Amniotic epithelial cell (primary cell): ENCODE measurements around the gene ACOT7.

ENCODE experiments used
- DNase-seq: peaks from one replicate; pipeline ENCODE4 v3.0.0-alpha.2; 2010; ENCODE audit warnings: low read depth

Gene ACOT7

GRCh38 chr1:6360517-6361070 lies 33.0 kb downstream of the ACOT7 start:
- DNase-seq, result no peak

- no peak for DNase-seq
These were observed 33.5 kb downstream of the ACOT7 start for GRCh38 chr1:6360117-6360496.

- peak; percentile 85 for DNase-seq
These were observed 34.1 kb downstream of the ACOT7 start for GRCh38 chr1:6359216-6360116.

GRCh38 chr1:6358757-6359201 lies 34.8 kb downstream of the ACOT7 start:
- DNase-seq, result peak; percentile 63

- DNase-seq, result peak; percentile 70
These were observed 35.4 kb downstream of the ACOT7 start for GRCh38 chr1:6358144-6358624.

GRCh38 chr1:6357243-6357936 lies 36.2 kb downstream of the ACOT7 start:
- no peak for DNase-seq

- no peak for DNase-seq
These were observed 37.9 kb downstream of the ACOT7 start for GRCh38 chr1:6355621-6356020.

GRCh38 chr1:6354659-6355317 lies 38.8 kb downstream of the ACOT7 start:
- DNase-seq, result no peak

GRCh38 chr1:6353955-6354658 lies 39.5 kb downstream of the ACOT7 start:
- no peak for DNase-seq

GRCh38 chr1:6353619-6353954 lies 40.0 kb downstream of the ACOT7 start:
- no peak for DNase-seq

- no peak for DNase-seq
These were observed 41.4 kb downstream of the ACOT7 start for GRCh38 chr1:6352138-6352563.

- no peak for DNase-seq
These were observed 42.0 kb downstream of the ACOT7 start for GRCh38 chr1:6351480-6352137.

- no peak for DNase-seq
These were observed 43.0 kb downstream of the ACOT7 start for GRCh38 chr1:6350416-6351088.

- no peak for DNase-seq
These were observed 44.2 kb downstream of the ACOT7 start for GRCh38 chr1:6349254-6349943.

GRCh38 chr1:6348511-6349191 lies 44.9 kb downstream of the ACOT7 start:
- DNase-seq, result no peak

GRCh38 chr1:6347641-6348487 lies 45.7 kb downstream of the ACOT7 start:
- peak; percentile 22 for DNase-seq

GRCh38 chr1:6345460-6345859 lies 48.1 kb downstream of the ACOT7 start:
- no peak for DNase-seq

GRCh38 chr1:6345009-6345408 lies 48.6 kb downstream of the ACOT7 start:
- DNase-seq, result no peak
